ENCODE results near the gene PTPRN. TPM values are rescaled to one million over a fixed set of nuclear protein-coding genes. Genes with fewer than 3 reads are reported as not detected.
A peak's percentile ranks its signal among the peaks of the same experiment; 100 is the strongest.

The PTPRN gene
- polyA plus RNA-seq, 2 of the 4 experiments (the other 2 are of a cell fraction) = 0.44 to 1.1 TPM

DNA sequence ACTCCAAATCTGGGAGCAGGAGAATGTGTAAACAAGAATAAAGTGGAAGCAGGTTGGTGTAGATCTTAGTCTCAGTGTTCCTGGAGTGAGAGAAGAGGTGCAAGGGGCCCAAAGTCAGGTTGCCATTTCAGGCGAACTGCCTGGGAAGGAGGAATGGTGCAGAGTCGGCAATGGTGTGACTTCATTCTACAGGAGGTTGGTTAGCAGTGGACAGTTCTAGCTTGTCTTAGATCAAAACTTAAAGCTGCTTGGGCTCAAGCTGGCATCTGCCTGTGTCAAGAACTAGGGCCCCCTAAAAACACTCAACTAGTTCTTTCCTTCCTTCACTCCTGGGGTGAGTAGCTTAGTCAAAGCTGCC, 60.4 kb downstream of the PTPRN start:
- peak overlapping the region; percentile 90 for H3K27ac ChIP-seq
- H3K4me3 ChIP-seq = peak overlapping the region; percentile 27; the same call in 2 of the 3 replicates
- peaks cover 70% of the 10 kb centered on the region for H3K4me1 ChIP-seq
- H3K9me3 ChIP-seq = no peaks in the 10 kb centered on the region
- TF ChIP-seq FOXS1 (CRISPR knock-in tag; IDR thresholded peaks at IDR 0.05) = no peak
- no peak for TF ChIP-seq PBX3 (IDR thresholded peaks at IDR 0.05)
- no peak for TF ChIP-seq CHD2 (IDR thresholded peaks at IDR 0.05; ENCODE audit: low read length, partially characterized antibody)
- no peak for TF ChIP-seq MAFK (IDR thresholded peaks at IDR 0.05; ENCODE audit: partially characterized antibody)
- TF ChIP-seq MAX (IDR thresholded peaks at IDR 0.05) = no peak
- no peak for TF ChIP-seq ZSCAN20 (CRISPR knock-in tag; IDR thresholded peaks at IDR 0.05)
- TF ChIP-seq CBX2 (IDR thresholded peaks at IDR 0.05; ENCODE audit: borderline replicate concordance, low read depth) = no peak
- no peak for TF ChIP-seq JUNB (IDR thresholded peaks at IDR 0.05)
- TF ChIP-seq POLR2A (IDR thresholded peaks at IDR 0.05; ENCODE audit: low read length) = no peak
- no peak for TF ChIP-seq TFCP2L1 (CRISPR knock-in tag; IDR thresholded peaks at IDR 0.05)
- TF ChIP-seq RNF2 (IDR thresholded peaks at IDR 0.05; ENCODE audit: borderline replicate concordance, low read depth) = no peak
- TF ChIP-seq RCOR1 (IDR thresholded peaks at IDR 0.05; ENCODE audit: low read depth, low read length) = no peak
- no peak for TF ChIP-seq ZC3H11A (IDR thresholded peaks at IDR 0.05)
- TF ChIP-seq RAD21 (conservative IDR thresholded peaks at IDR 0.05 in 1 of 2, IDR thresholded peaks at IDR 0.05 in 1 of 2) = no peak
- no peak for TF ChIP-seq E2F6 (IDR thresholded peaks at IDR 0.05; ENCODE audit: borderline replicate concordance, low read depth)
- DNase-seq (ENCODE audit: low read depth in 1 of 2, low spot score in 1 of 2) (no peak), ATAC-seq (no peak), FAIRE-seq (no peak)
- 53% methylated on average over 2 of the region's 2 CpGs for WGBS (ENCODE audit: missing lambda C conversion rate)
- CTCF ChIA-PET = interaction anchor here (0.7 to 12.6 kb wide), 10 partner anchors 9 to 78 kb away, joined by 3 to 241 read pairs (median 4); partner anchors contain the start of genes CNPPD1 and DNAJB2
- POLR2A ChIA-PET = interaction anchor here (0.9 to 3.1 kb wide), 8 partner anchors 9 to 78 kb away, joined by 3 to 34 read pairs (median 14); partner anchors contain the start of genes ABCB6, ANKZF1, ATG9A and DNAJB2
- peak overlapping the region; percentile 96 for H3K4me2 ChIP-seq

DNA sequence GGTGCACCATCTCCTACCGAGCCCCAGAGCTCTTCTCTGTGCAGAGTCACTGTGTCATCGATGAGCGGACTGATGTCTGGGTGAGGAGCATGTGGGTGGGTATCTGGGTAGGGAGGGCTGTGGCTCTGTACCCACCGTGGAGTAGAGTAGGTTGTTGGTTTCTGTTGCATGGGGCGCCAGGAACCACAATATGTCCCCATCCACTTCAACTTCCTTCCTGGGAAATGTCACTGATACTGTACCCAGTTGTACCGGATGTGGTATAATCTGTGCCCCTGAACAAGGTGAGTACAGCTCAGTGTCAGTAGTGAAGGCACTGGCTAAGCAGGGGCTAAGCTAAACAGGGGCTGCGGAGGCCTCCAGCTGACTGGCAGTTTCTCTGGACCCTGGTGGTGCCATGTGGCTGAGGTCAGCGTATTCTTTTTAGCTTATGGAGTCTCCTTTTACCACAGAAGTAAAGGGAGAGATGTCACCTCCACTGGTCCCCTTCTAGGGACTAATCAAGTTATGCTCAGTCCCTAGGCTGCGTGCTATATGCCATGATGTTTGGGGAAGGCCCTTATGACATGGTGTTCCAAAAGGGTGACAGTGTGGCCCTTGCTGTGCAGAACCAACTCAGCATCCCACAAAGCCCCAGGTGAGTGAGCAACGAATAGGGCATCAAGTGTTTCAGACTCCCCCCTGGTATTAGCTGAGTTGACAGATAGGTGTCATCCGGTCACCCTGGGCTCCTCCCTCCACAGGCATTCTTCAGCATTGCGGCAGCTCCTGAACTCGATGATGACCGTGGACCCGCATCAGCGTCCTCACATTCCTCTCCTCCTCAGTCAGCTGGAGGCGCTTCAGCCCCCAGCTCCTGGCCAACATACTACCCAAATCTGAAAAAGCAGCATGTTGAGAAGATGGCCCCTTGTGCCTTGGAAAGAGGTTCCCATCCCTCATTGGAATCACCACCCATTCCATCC, 61.2 kb downstream of the PTPRN start:
- Histone ChIP-seq H3K27ac (peak overlapping the region; percentile 90), H3K4me1 (peaks cover 70% of the 10 kb centered on the region), H3K9me3 (no peaks in the 10 kb centered on the region), H3K4me2 (peak overlapping the region; percentile 96), H3K4me3 (0 out of 3 replicates have a peak overlapping the region, but pooled peaks have one; percentile 27)
- FAIRE-seq = no peak
- whole genome bisulfite sequencing (ENCODE audit: missing lambda C conversion rate) = 91% methylated on average over 16 of the region's 17 CpGs
- ChIA-PET POLR2A (interaction anchor here (0.7 to 3.1 kb wide), 4 partner anchors 18 to 30 kb away, joined by 3 to 32 read pairs (median 20); partner anchors contain the start of genes ABCB6, ANKZF1, ATG9A and DNAJB2), CTCF (interaction anchor here (1.1 to 12.6 kb wide), 8 partner anchors 8 to 72 kb away, joined by 3 to 241 read pairs (median 4); partner anchors contain the start of genes ANKZF1, ATG9A, CNPPD1 and DNAJB2)
- TF ChIP-seq BCL3 (IDR thresholded peaks at IDR 0.05) = 0 out of 3 replicates have a peak, but pooled peaks have one; percentile 23
- peak; percentile 75 for TF ChIP-seq MAFK (IDR thresholded peaks at IDR 0.05; ENCODE audit: partially characterized antibody)
- no peak for TF ChIP-seq JUN (IDR thresholded peaks at IDR 0.05)
- no peak for TF ChIP-seq HOXB13 (CRISPR knock-in tag; IDR thresholded peaks at IDR 0.05; ENCODE audit: low read depth)
- TF ChIP-seq PBX3 (IDR thresholded peaks at IDR 0.05) = 0 out of 2 replicates have a peak, but pooled peaks have one; percentile 30
- TF ChIP-seq NPAS2 (CRISPR knock-in tag; IDR thresholded peaks at IDR 0.05; ENCODE audit: borderline replicate concordance) = no peak
- TF ChIP-seq ZFP36 (IDR thresholded peaks at IDR 0.05; ENCODE audit: borderline replicate concordance, partially characterized antibody) = no peak
- no peak for TF ChIP-seq EHMT2 (IDR thresholded peaks at IDR 0.05; ENCODE audit: low read depth)
- ATAC-seq = no peak
- peak in 1 of 2 experiments; percentile 53 for DNase-seq (ENCODE audit: low read depth in 1 of 2, low spot score in 1 of 2)
